HCT116 (cell line): Measurements from ENCODE around the gene EMILIN1. TPM values are rescaled to one million over a fixed set of nuclear protein-coding genes. Genes with fewer than 3 reads are reported as not detected.

ENCODE experiments used
- ATAC-seq: fragments of 200-7000 bp; cut with Tn5 transposase; 2 replicates; pipeline ENCODE4 v1.9.1; 2020; ENCODE audit warnings: mild to moderate bottlenecking, moderate library complexity
- BruUV-seq: library from RNA; stranded (reverse); fragments of 400-500 nt; replicated peaks from 2 replicates; lab custom pipeline; 2021; lab: Mats Ljungman, UMichigan
- CTCF ChIA-PET: fragments of 300-600 bp; sonication (Branson Sonifier 250); formaldehyde crosslinking; loops from one replicate; lab custom pipeline; 2021; ENCODE audit warnings: antibody characterized with exemption; lab: Charles Lee
- POLR2A ChIA-PET: fragments of 300-600, 350-600 bp; sonication (Branson Sonifier 250); formaldehyde crosslinking; loops from one replicate; lab custom pipeline; 2021; ENCODE audit warnings: antibody characterized with exemption; lab: Charles Lee
- RAD21 ChIA-PET, 2 experiments: fragments of 300-600 bp; sonication (Branson Sonifier 250); formaldehyde crosslinking; loops; one replicate each; lab custom pipeline; 2023; ENCODE audit warnings: low total read pairs in 2 of 2; ENCODE audit not compliant: uncharacterized antibody in 2 of 2, unreplicated experiment in 2 of 2, low non-redundant PET in 1 of 2; lab: Charles Lee
- DNase-seq: peaks from one replicate; pipeline ENCODE4 v3.0.0-alpha.2; 2010; ENCODE audit warnings: low read depth, low spot score
- H2AFZ ChIP-seq: fragments of 200-600 bp; shearing (Covaris generic), sonication (generic); 2 replicates; pipeline ENCODE4 v1.6.1; 2017; ENCODE audit warnings: low read depth, mixed run types, mixed read lengths, antibody characterized with exemption, low read length; ENCODE audit not compliant: poor library complexity, severe bottlenecking
- H3K27ac ChIP-seq: 2 replicates; pipeline ENCODE4 v1.5.1; 2012; ENCODE audit warnings: low read depth, low read length
- H3K27me3 ChIP-seq: fragments of 200-600 bp; sonication (generic); 2 replicates; pipeline ENCODE4 v1.6.1; 2016; ENCODE audit warnings: mixed run types, low read length, mixed read lengths; ENCODE audit not compliant: insufficient read depth
- H3K36me3 ChIP-seq, 2 experiments: fragments of 200-500 bp in 1 of 2; fragments of 200-600 bp in 1 of 2; sonication (Bioruptor generic) in 1 of 2; sonication (generic) in 1 of 2; 2 replicates each; pipeline versions ENCODE4 v1.5.1 to v1.6.1; 2014 to 2016; ENCODE audit warnings: low read length in 2 of 2, inconsistent platforms in 1 of 2, mixed read lengths in 1 of 2, mixed run types in 1 of 2; ENCODE audit not compliant: insufficient read depth in 2 of 2, control insufficient read depth in 1 of 2
- H3K4me1 ChIP-seq, 2 experiments: fragments of 200-600 bp in 1 of 2; sonication (generic) in 1 of 2; 2 replicates each; pipeline versions ENCODE4 v1.5.1 to v1.6.1; 2012 to 2017; ENCODE audit warnings: low read length in 2 of 2, inconsistent platforms in 1 of 2, mild to moderate bottlenecking in 1 of 2, mixed read lengths in 1 of 2, mixed run types in 1 of 2, moderate library complexity in 1 of 2; ENCODE audit not compliant: insufficient read depth in 2 of 2, control insufficient read depth in 1 of 2
- H3K4me2 ChIP-seq: fragments of 200-600 bp; sonication (generic); 2 replicates; pipeline ENCODE4 v1.6.1; 2017; ENCODE audit warnings: mixed run types, low read length, mixed read lengths
- H3K4me3 ChIP-seq, 2 experiments: fragments of 200-600 bp in 1 of 2; sonication (generic) in 1 of 2; replicated peaks in 1 of 2; 2 replicates each; pipeline ENCODE4 v1.5.1; 2011 to 2016; ENCODE audit warnings: low read length in 2 of 2, control low read depth in 1 of 2, low read depth in 1 of 2, mild to moderate bottlenecking in 1 of 2, mixed read lengths in 1 of 2, mixed run types in 1 of 2
- H3K79me2 ChIP-seq: fragments of 200-600 bp; sonication (generic); 2 replicates; pipeline ENCODE4 v1.6.1; 2017; ENCODE audit warnings: mild to moderate bottlenecking, mixed run types, low read length, moderate library complexity, mixed read lengths; ENCODE audit not compliant: insufficient read depth
- H3K9ac ChIP-seq: fragments of 200-600 bp; sonication (generic); 2 replicates; pipeline ENCODE4 v1.6.1; 2016; ENCODE audit warnings: low read length, mixed read lengths
- H3K9me2 ChIP-seq: fragments of 200-600 bp; sonication (generic), shearing (Covaris generic); 2 replicates; pipeline ENCODE4 v1.6.1; 2017; ENCODE audit warnings: mixed run types, mild to moderate bottlenecking, moderate library complexity; ENCODE audit not compliant: insufficient read depth
- H3K9me3 ChIP-seq, 2 experiments: fragments of 200-500 bp in 1 of 2; fragments of 200-600 bp in 1 of 2; sonication (Bioruptor generic) in 1 of 2; sonication (generic) in 1 of 2; 2 replicates each; pipeline ENCODE4 v1.6.1; 2014 to 2017; ENCODE audit warnings: low read length in 2 of 2, mixed read lengths in 2 of 2, inconsistent platforms in 1 of 2, low read depth in 1 of 2, mild to moderate bottlenecking in 1 of 2, mixed run types in 1 of 2, moderate library complexity in 1 of 2; ENCODE audit not compliant: control insufficient read depth in 1 of 2, insufficient read depth in 1 of 2
- H4K20me1 ChIP-seq: fragments of 200-600 bp; sonication (generic), shearing (Covaris generic); 2 replicates; pipeline ENCODE4 v1.6.1; 2017; ENCODE audit warnings: mixed run types, mild to moderate bottlenecking, moderate library complexity; ENCODE audit not compliant: insufficient read depth
- CEBPB ChIP-seq: IDR thresholded peaks from 2 replicates; pipeline ENCODE4 v1.6.1; 2012; ENCODE audit warnings: low read depth
- ELF1 ChIP-seq: IDR thresholded peaks from 2 replicates; pipeline ENCODE4 v1.6.1; 2012; ENCODE audit warnings: low read depth, borderline replicate concordance
- FOSL1 ChIP-seq: IDR thresholded peaks from 2 replicates; pipeline ENCODE4 v1.6.1; 2012; ENCODE audit warnings: low read depth
- JUND ChIP-seq: IDR thresholded peaks from 2 replicates; pipeline ENCODE4 v1.6.1; 2012
- MAX ChIP-seq: IDR thresholded peaks from 2 replicates; pipeline ENCODE4 v1.6.1; 2012
- REST ChIP-seq: IDR thresholded peaks from 2 replicates; pipeline ENCODE4 v1.6.1; 2012; ENCODE audit warnings: low read depth
- SIN3A ChIP-seq: IDR thresholded peaks from 2 replicates; pipeline ENCODE4 v1.6.1; 2012; ENCODE audit warnings: low read depth
- SP1 ChIP-seq: IDR thresholded peaks from 2 replicates; pipeline ENCODE4 v1.6.1; 2012; ENCODE audit warnings: low read depth
- SRF ChIP-seq: IDR thresholded peaks from 2 replicates; pipeline ENCODE4 v1.6.1; 2012; ENCODE audit warnings: low read depth
- TCF7L2 ChIP-seq: IDR thresholded peaks from 2 replicates; pipeline ENCODE4 v1.7.0; 2011; ENCODE audit warnings: borderline replicate concordance, inconsistent platforms; ENCODE audit not compliant: insufficient read depth, insufficient read length; ENCODE audit errors: extremely low read depth
- ZBTB33 ChIP-seq: IDR thresholded peaks from 2 replicates; pipeline ENCODE4 v1.6.1; 2011; ENCODE audit warnings: mild to moderate bottlenecking, low read length, moderate library complexity; ENCODE audit not compliant: insufficient replicate concordance; ENCODE audit errors: extremely low read depth
- intact Hi-C: fragments of 100-400 bp; cut with micrococcal nuclease; formaldehyde crosslinking; loops from 2 replicates; pipeline ENCODE4 v1.10.0; 2022
- total RNA-seq: library from RNA; stranded (reverse); gene quantifications from one replicate; pipeline ENCODE4 v1.2.1, GENCODE V29; 2021; ENCODE audit not compliant: unreplicated experiment

EMILIN1 gene
- total RNA-seq, 1 experiment from 2014 or later = 0.59 TPM

GRCh38 chr2:27067385-27067784 lies 11.0 kb upstream of the EMILIN1 start (continued):
- TF ChIP-seq REST = no peak
- no peak for TF ChIP-seq SP1
- no peak for TF ChIP-seq SIN3A
- no peak for TF ChIP-seq JUND

GRCh38 chr2:27069436-27069835 lies 9.0 kb upstream of the EMILIN1 start:
- Histone ChIP-seq H3K36me3 (peaks cover 16 to 17% of the 10 kb centered on the region in 2 experiments; a peak in 3 of 4 replicates), H3K9me2 (no peaks in the 10 kb centered on the region), H3K79me2 (peaks cover 33% of the 10 kb centered on the region), H3K4me2 (peak overlapping the region; percentile 89), H3K4me1 (peaks cover 7 to 18% of the 10 kb centered on the region in 2 experiments), H3K27me3 (no peaks in the 10 kb centered on the region), H3K4me3 (no peak overlapping the region), H2AFZ (no peak overlapping the region), H3K27ac (no peak overlapping the region), H4K20me1 (no peaks in the 10 kb centered on the region), H3K9me3 (no peaks in the 10 kb centered on the region), H3K9ac (no peak overlapping the region)
- ATAC-seq = no peak
- CTCF ChIA-PET = no interaction called here
- BruUV-seq = no TSS peak
- POLR2A ChIA-PET = no interaction called here
- DNase-seq = no peak
- RAD21 ChIA-PET = no interaction called here
- intact Hi-C loops = no loop called here
- TF ChIP-seq FOSL1 = no peak
- no peak for TF ChIP-seq CEBPB
- TF ChIP-seq MAX = no peak
- no peak for TF ChIP-seq SRF
- no peak for TF ChIP-seq ELF1
- no peak for TF ChIP-seq ZBTB33
- no peak for TF ChIP-seq TCF7L2
- no peak for TF ChIP-seq JUND
- TF ChIP-seq SIN3A = no peak
